HG02884 (cell line): Measurements from ENCODE around the gene CPZ.
"Not testable (repeated sequence)": the region's sequence is repeated elsewhere in the genome, so short reads cannot be mapped to it uniquely, and the experiment has no call there.

Source experiments
- ATAC-seq: cut with Tn5 transposase; IDR thresholded peaks from one replicate; pipeline ENCODE4 v1.9.1; 2021; ENCODE audit warnings: mild to moderate bottlenecking, moderate library complexity; ENCODE audit not compliant: unreplicated experiment

CPZ gene

GRCh38 chr4:8556341-8557150 lies 36.0 kb upstream of the CPZ start:
- ATAC-seq, result no peak

- no peak for ATAC-seq
Observed at GRCh38 chr4:8557151-8558076, 35.2 kb upstream of the CPZ start.

- no peak for ATAC-seq
Observed at GRCh38 chr4:8558080-8558960, 34.2 kb upstream of the CPZ start.

- no peak for ATAC-seq
Observed at GRCh38 chr4:8559011-8559410, 33.6 kb upstream of the CPZ start.

GRCh38 chr4:8559524-8560264 lies 32.9 kb upstream of the CPZ start:
- ATAC-seq, result no peak

- ATAC-seq, result no peak
Observed at GRCh38 chr4:8560265-8561047, 32.1 kb upstream of the CPZ start.

- ATAC-seq, result no peak
Observed at GRCh38 chr4:8564595-8564994, 28.0 kb upstream of the CPZ start.

- ATAC-seq, result no peak
Observed at GRCh38 chr4:8568068-8568668, 24.4 kb upstream of the CPZ start.

- ATAC-seq, result no peak
Observed at GRCh38 chr4:8570201-8570600, 22.4 kb upstream of the CPZ start.

GRCh38 chr4:8571702-8572685 lies 20.6 kb upstream of the CPZ start:
- no peak for ATAC-seq

- no peak for ATAC-seq
Observed at GRCh38 chr4:8573266-8573665, 19.3 kb upstream of the CPZ start.

- no peak for ATAC-seq
Observed at GRCh38 chr4:8574796-8575370, 17.7 kb upstream of the CPZ start.

GRCh38 chr4:8575457-8575856 lies 17.1 kb upstream of the CPZ start:
- ATAC-seq, result no peak

- ATAC-seq, result not testable (repeated sequence)
Observed at GRCh38 chr4:8576591-8576990, 16.0 kb upstream of the CPZ start.

GRCh38 chr4:8577046-8577445 lies 15.5 kb upstream of the CPZ start:
- no peak for ATAC-seq

- no peak for ATAC-seq
Observed at GRCh38 chr4:8577972-8578371, 14.6 kb upstream of the CPZ start.

GRCh38 chr4:8578717-8579116 lies 13.8 kb upstream of the CPZ start:
- no peak for ATAC-seq
